CD4-positive, alpha-beta T cell treated with Interleukin-2 at 100 ng/mL for 4 hours (primary cell): ENCODE data around the gene PTPN22.
"Not testable (repeated sequence)": the region's sequence is repeated elsewhere in the genome, so short reads cannot be mapped to it uniquely, and the experiment has no call there.

Experiments used
- DNase-seq: peaks from one replicate; pipeline ENCODE4 v3.0.0-alpha.2; 2020; ENCODE audit warnings: low spot score

PTPN22 gene

GRCh38 chr1:113852694-113853093, 18.8 kb downstream of the PTPN22 start:
- DNase-seq, result not testable (repeated sequence)

DNA sequence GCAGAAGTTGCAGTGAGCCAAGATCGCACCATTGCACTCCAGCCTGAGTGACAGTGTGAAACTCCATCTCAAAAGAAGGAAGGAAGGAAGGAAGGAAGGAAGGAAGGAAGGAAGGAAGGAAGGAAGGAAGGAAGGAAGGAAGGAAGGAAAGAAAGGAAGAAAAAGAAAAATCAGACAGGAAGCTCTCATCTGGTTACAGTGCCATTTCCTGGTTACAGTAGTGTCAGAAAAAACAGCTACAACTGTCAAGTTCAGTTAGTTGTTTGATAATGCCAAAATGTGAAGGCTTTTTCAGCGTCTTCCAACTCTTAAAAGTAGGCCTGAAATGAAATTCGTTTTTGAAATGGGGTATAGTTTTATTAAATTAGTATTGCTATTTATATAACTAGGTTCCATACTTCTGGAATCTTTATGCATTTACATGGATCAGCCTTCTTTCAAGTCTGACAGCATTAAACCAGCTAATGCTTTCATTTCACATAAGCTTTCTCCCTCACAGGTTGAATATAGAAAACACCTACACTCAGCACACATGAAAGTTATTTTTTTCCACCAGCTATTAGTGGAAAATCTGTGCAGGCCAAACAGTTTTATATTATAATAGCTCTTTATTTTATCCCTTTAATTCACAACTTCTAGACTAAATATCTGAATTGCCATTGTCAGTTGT, 21.2 kb downstream of the PTPN22 start:
- no peak for DNase-seq

DNA sequence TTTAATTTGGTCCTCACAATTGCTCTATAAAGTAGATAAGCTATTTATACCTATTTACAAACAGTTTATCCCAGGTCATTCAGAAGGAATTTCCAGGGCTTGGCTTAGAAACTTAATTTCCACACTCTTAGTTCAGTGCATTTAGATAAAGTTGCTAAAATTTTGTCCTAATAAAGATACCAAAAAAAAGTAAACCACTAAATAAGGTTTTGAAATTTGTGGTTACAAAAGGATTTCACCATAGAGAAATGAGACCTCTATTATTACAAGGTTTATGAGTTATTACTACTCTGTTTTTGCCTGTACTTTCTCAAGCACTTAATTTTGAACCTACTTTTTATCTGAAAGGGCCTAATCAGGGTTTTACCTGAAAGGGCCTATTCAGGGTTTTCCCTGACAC, 22.4 kb downstream of the PTPN22 start:
- no peak for DNase-seq

DNA sequence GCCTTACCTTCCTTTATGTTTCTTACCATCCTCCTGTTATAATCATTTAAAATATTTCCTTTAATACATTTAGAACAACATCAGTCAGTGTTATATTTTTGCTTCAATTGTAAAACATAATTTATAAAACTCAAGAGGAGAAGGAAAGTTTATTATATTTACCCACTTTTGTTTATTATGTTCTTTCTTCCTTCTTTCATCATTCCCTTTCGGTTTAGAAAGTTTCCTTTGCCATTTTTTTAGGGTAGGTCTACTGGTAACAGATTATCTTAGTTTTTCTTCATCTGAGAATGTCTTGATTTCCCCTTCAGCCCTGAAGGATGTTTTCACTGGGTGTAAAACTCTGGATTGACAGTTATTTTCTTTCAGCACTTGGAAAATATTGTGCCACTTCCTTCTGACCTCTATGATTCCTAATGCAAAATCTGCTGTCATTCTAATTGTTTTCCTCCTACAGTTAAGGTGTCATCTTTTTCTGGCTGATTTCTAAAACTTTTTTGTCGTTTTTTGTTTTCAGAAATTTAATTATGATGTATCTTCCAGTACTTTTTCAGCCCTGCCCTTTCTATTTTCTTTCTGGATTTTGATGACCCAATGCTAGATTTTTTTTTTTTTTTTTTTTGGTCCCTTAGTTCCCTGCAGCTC, 25.0 kb downstream of the PTPN22 start:
- DNase-seq, result no peak

DNA sequence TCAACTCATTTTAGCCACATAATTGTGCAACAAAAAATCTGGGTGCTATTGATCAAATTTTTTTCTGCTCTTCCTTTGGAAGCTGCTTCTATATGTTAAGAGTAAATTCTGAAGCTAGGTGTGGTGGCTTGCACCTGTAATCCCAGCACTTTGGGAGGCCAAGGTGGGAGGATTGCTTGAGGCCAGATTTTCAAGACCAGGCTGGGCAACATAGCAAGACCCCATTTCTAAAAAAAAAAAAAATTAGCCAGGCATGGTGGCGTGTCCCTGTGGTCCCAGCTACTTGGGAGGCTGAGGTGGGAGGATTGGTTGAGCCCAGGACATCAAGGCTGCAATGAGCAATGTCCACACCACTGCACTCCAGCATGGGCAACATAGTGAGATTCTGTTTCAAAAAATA, 35.0 kb downstream of the PTPN22 start:
- DNase-seq, result no peak

- peak; percentile 77 for DNase-seq
Observed at GRCh38 chr1:113835686-113836290, 35.7 kb downstream of the PTPN22 start.

- no peak for DNase-seq
Observed at GRCh38 chr1:113834716-113835115, 36.8 kb downstream of the PTPN22 start.

DNA sequence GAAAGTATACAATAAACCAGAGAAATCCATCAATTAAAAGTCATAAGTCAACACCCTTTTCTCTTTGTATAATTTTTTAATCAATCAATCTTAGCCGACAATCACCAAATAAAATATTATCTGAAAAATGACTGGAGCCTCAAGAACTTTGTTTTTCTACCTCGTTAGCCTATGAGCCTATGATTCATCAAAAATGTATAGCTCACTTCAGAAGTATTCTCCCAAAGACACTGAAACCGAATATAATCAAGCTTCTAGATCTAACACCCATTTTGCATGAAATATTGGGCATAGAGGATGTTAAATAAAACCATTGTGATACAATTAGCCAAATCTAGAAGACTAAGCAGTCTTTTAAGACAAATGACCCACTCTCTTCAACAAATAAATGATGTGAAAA, 41.5 kb downstream of the PTPN22 start:
- DNase-seq, result no peak

GRCh38 chr1:113821916-113822315, 49.6 kb downstream of the PTPN22 start:
- no peak for DNase-seq

GRCh38 chr1:113818578-113818977, 52.9 kb downstream of the PTPN22 start:
- DNase-seq, result no peak

DNA sequence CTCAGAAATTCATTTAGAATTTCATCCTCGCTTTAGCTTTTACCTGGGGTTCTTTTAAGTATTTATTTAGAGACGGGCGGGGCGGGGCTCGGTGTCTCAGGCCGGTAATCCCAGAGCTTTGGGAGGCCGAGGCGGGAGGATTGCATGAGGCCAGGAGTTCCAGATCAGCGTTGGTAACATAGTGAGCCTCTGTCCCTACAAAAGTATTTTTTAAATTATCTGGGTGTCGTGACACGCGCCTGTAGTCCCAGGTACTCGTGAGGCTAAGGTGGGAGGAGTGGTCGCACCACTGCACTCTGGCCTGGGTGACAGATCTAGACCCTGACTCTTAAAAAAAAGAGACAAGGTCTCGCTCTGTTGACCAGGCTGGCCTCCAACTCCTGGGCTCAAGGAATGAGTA, 58.3 kb downstream of the PTPN22 start:
- no peak for DNase-seq

GRCh38 chr1:113812661-113813135, 58.8 kb downstream of the PTPN22 start:
- DNase-seq, result no peak

DNA sequence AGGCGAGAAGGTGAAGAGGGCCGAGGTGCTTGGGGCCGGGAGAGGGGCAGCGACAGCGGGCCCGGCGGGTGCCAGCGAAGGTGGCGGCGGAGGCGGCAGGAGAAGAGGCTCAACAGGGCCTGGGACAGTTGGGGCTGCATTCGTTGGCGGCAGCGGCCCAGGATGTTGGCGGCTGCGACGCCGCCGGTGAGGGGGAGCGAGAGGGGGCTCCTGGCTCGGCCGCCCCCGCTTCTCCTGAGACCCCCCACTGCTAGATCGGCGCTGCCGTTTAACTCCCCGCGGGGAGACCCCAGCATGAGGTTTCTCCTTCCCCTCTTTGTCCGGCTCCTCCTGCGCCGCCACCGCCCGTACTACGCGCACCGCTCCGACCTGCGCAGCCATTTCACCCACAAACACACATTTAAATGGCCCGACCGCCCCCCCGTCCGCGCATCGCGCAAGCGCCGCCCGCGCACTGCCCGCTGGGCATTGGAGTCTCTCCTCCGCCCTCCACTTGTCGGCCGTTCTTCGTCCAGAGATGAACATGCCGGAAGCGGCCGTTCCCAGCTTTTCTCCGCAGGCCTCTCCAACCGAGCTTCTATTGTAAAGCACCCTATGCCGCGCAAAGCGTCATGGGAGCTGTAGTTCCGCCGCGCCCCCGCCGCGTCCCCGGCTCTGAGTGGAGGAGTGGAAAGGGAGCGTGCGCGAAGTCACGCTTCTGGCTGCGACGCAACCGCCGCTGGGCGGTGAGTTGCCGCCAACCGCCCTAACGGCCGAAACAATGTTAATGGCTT, 59.4 kb downstream of the PTPN22 start, which contains the start of gene RSBN1:
Gene RSBN1, minus strand, starts transcription at position 589 of the 773 bp plus-strand sequence. Its CDS starts 64 bp downstream, at position 525.
- peak; percentile 99 for DNase-seq

- peak; percentile 21 for DNase-seq
Observed at GRCh38 chr1:113811156-113811887, 60.2 kb downstream of the PTPN22 start.

DNA sequence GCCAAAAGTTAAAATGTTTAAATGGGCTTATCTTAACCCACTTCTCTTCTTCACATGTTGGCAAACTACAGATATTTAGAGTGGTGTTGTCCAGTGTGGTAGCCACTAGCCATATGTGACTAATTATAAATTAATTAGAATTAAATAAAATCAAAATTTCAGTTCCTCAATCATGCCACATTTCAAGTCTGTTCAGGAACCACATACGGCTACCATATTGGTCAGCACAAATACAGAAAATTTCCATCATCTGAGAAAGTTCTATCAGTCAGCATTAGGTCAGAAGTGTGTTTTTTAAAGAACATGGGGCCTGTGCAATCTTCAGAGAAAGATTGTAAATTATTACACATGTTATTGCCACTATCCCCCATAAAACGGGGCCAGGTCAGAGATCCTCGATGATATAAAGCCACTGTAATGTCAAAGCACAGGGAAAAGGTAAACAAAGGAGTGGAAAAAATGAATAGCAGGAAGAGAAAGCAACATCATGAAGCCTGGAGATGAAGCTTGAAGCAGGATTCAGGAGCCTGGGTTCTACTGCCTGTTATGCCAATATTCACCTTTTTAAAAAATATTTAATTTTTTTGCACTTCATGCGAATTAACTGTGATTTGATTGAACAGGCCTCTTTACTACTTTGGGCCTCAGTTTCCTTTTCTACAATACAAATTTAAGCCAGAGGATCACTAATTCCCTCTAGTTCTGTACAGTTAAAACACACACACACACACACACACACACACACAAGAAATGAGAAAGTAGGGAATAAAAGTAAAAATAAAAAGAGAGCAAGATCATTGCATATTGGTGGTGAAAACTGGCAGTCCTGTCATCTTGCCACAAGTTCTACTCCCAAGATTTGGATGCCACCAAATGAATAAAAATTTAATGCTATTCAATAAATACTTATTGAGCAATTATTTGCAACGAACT, 61.6 kb downstream of the PTPN22 start:
- no peak for DNase-seq

- peak; percentile 16 for DNase-seq
Observed at GRCh38 chr1:113808450-113809195, 62.9 kb downstream of the PTPN22 start.

GRCh38 chr1:113805639-113806038, 65.9 kb downstream of the PTPN22 start:
- DNase-seq, result no peak

DNA sequence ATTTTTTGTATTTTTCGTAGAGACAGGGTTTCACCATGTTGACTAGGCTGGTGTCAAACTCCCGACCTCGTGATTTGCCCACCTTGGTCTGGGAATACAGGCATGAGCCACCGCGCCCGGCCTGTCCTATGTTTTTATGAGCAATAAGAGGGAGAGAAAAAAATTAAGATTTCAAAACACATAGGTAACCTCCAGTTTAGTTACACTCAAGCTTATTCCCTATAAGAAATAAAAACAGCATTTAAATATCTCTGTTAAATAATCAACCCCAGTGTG, 66.3 kb downstream of the PTPN22 start:
- no peak for DNase-seq

GRCh38 chr1:113804421-113805255, 66.9 kb downstream of the PTPN22 start:
- no peak for DNase-seq
